GM19372 (cell line): ENCODE measurements around the gene VEZT.
"Not testable (repeated sequence)": the region's sequence is repeated elsewhere in the genome, so short reads cannot be mapped to it uniquely, and the experiment has no call there.

ENCODE experiments used
- ATAC-seq: cut with Tn5 transposase; IDR thresholded peaks from one replicate; pipeline ENCODE4 v1.9.1; 2021; ENCODE audit warnings: mild to moderate bottlenecking, low read depth, moderate library complexity; ENCODE audit not compliant: unreplicated experiment

VEZT gene

GRCh38 chr12:95312656-95313055 is 95.0 kb downstream of the VEZT start:
- no peak for ATAC-seq

DNA sequence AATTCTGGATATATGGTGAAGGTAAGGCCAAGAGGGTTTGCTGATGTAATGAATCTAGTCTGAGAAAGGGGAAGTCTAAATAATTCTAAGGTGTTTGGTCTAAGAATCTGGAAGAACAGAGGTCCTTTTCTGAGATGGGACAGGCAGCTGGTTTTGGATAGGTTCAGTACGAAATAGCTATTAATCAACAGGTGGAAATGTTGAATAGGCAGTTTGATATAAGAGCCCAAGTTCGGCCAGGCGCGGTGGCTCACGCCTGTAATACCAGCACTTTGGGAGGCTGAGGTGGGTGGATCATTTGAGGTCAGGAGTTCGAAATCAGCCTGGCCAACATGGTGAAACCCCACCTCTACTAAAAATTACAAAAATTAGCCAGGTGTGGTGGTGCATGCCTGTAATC is 97.1 kb downstream of the VEZT start:
- not testable (repeated sequence) for ATAC-seq

DNA sequence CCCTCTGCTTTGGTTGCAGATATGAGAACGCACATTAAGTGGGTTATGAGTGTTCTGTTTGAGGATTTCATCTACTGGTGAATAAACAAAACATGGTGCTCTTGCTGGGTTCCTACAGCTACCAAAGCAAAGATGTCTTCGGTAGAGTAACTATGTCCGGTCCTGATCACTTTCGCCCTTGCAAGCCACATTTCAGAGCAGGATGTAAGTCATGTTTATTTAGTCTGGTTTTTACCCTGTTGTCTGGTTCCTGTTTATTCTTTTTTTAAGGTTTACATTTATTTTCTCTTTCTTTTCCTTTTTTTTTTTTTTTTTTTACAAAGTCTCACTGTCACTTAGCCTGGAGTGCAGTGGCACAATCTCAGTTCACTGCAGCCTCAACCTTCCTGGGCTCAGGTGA is 99.2 kb downstream of the VEZT start:
- no peak for ATAC-seq

GRCh38 chr12:95318071-95318545 is 100.5 kb downstream of the VEZT start:
- no peak for ATAC-seq

DNA sequence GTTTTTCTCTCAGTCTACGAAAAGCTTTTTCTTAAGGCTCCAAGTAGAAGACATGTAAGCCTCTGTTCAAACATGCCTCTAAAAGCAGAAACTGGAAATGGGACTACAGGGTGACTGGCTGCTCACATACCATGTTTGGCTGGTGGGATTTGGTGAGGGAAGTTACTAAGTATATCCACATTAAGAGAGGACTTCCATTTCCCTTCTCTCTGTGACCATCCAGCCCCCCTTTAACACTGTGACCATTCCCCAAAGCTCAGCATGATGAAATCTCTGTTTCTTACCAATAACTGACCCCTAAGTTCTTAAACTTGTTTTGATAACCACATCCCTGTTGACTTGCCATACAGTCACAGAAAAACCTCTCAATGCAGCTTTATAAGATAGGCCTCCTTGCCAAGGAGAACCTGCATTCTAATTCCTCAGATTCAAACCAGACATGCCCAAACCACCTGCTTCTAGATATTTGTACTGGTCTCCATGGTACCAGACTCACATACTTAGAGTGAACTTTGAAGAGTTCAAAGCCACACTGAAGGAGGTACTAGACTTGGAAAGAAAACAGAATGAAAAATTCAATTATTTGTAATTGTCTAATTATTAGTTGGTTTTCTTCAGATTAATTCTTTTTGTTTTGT is 102.2 kb downstream of the VEZT start:
- no peak for ATAC-seq

GRCh38 chr12:95321516-95322246 is 104.1 kb downstream of the VEZT start:
- no peak for ATAC-seq

DNA sequence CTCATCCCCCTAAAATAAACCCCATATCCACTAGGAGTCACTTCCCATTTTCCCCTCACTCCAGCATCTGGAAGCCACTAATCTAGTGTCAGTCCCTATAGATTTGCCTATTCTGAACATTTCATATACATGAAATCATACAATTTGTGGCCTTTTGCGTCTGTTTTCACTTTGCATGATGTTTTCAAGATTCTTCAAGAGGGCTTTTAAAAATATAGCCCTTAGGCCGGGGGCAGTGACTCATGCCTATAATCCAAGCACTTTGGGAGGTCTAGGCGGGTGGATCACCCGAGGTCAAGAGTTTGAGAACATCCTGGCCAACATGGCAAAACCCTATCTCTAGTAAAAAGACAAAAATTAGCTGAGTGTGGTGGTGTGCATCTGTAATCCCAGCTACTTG is 104.7 kb downstream of the VEZT start:
- no peak for ATAC-seq

DNA sequence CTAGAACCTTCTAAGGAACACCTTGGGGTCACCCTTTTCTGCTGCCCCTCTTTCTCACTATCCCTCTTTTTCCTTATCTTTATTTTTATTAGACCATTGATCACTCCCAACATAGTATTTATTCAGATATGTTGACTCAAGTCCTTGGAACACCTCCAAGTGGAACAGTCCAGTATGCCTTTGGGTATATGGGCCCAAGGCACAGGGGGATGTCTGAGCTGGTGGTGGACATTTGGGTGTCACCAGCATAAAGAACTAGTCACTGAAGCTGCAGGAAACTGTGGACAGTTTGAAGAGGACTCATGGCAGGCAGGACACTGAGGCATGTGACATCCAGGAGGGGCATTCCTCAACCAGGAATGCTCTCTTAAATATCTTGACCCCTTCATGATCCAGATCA is 105.6 kb downstream of the VEZT start:
- ATAC-seq, result no peak

DNA sequence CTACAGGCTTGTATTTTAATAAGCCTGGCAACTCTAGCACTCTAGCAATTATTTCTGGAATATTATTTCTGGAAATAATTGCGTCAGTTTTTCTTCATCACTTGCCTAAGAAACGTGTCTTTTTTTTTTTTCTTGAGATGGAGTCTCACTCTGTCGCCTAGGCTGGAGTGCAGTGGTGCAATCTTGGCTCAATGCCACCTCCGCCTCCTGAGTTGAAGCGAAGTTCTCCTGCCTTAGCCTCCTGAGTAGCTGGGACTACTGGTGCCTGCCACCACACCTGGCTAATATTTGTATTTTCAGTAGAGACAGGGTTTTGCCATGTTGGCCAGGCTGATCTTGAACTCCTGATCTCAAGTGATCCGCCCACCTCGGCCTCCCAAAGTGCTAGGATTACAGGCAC is 106.6 kb downstream of the VEZT start:
- ATAC-seq, result not testable (repeated sequence)

DNA sequence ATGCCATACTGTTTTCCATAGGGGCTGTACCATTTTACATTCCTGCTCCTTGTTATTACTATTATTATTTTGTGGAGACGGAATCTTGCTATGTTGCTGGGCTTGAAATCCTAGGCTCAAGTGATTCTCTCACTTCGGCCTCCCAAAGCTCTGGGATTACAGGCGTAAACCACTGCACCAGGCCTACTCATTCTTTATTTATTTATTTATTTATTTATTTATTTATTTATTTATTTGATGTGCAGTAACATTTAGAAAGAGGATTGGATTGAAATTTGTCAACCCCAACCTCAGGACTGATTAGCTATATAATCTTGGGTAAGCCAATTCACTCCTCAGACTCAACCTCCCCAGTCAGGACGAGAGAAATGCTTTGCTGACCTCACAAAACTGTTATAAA is 107.9 kb downstream of the VEZT start:
- no peak for ATAC-seq

DNA sequence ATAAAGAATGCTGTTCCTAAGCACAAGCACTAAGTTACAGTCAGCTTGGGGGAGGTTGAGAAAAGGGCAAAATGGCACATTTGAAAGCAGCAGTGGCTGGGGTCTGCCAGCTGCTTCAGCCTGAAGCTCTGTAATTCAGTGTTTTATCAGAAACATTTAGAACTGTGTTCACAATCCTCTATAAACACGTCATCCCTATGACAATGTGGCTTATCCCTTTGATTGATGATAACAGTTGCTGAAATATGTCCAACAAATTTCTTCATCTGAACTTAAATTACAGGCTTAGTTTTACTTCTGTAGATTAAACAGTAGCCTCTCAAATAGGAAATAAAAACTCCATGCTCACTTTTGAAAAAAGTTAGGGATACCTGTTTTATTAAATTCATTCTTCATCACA is 108.8 kb downstream of the VEZT start:
- no peak for ATAC-seq

- ATAC-seq, result no peak
Measured at GRCh38 chr12:95326855-95327254, 109.2 kb downstream of the VEZT start.

GRCh38 chr12:95328708-95329107 is 111.1 kb downstream of the VEZT start:
- ATAC-seq, result no peak

DNA sequence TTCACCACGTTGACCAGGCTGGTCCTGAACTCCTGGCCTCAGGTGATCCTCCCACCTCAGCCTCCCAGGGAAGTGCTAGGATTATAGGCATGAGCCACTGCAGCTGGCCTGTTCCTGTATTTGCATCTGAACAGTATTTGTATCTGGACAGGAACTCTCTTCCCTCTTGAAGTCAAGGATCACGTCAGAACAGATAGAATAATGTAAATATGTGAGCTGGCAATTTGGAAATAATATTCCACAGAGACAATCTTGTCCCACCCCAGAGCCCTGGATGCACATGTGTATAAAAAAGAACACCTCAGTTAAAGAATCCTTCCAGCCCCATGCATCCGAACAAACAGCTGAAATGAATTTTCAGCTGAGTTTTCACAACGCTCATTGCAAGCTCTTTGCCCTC is 118.3 kb downstream of the VEZT start:
- no peak for ATAC-seq

DNA sequence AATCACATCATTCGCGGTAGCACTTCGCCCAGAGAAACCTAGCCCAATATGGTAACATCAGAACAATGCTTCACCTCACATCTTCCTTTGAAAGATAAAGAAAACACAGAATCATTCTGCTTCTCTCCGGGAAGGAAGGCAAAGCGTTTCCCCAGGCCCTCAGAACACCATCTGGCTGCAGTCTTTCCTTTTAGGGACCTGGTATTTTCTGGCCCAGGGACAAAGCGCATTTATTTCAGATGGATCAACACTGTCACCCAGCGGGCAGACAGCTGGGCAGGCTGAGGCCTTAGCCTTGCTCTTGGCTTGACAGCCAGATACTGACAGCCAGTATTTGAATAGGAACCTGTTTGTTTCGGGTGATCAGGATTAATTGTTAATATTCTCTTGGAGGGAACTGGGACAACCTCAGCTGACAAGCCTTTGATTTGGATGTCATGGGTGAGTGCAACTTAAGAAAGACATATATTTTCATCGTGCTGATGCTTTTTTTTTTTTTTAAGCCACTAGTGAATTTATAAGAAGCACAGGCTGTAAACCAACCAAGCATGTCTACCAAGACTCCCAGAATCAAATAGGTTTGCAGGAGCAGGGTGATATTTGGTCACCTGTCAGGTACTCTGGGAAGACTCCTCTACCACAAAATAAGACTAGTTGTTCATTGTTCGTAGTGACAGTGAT is 118.9 kb downstream of the VEZT start:
- ATAC-seq, result no peak

- no peak for ATAC-seq
Measured at GRCh38 chr12:95337146-95337545, 119.5 kb downstream of the VEZT start.

DNA sequence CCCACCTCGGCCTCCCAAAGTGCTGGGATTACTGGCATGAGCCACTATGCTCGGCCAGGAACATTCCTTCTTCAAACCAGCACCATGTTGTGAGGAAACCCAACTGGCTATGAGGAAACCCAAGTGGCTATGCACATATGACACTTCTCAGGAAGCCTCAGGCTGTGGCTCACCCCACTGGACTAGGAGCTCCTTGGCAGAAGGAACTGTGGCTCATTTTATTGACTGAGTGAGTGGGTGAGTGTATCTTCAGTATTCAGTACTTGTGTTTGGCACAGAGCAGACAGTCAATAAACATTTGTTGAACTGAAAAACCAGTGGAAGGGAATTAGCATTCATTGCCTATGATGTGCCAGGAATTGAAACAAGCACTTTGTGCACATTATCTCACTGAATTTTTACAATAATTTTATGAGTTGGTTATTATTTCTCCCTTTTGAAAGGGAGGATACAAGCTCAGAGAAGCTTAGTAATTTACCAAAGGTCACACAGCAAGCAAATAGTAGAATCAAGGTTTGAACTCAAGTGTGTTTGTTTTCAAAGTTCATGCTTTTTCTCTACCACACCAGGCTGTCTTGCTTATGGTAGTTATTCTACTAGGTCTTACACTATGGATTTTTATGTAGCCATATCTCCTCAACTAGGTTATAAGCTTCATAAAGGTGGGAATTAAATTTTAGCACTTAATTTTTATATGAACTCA is 121.6 kb downstream of the VEZT start:
- ATAC-seq, result no peak

GRCh38 chr12:95342008-95342407 is 124.4 kb downstream of the VEZT start:
- ATAC-seq, result no peak

- ATAC-seq, result no peak
Measured at GRCh38 chr12:95343461-95344230, 126.0 kb downstream of the VEZT start.

- ATAC-seq, result no peak
Measured at GRCh38 chr12:95349291-95349690, 131.7 kb downstream of the VEZT start.
